ENCODE data around the gene SMIM10. TPM values are rescaled to one million over a fixed set of nuclear protein-coding genes. Genes with fewer than 3 reads are reported as not detected.
"Not testable (repeated sequence)": the region's sequence is repeated elsewhere in the genome, so short reads cannot be mapped to it uniquely, and the experiment has no call there.

SMIM10 gene
- total and polyA plus RNA-seq, 2 donors (not counting 1 experiment from before 2014, with no cell fraction given) = 10.2 to 12.6 TPM

DNA sequence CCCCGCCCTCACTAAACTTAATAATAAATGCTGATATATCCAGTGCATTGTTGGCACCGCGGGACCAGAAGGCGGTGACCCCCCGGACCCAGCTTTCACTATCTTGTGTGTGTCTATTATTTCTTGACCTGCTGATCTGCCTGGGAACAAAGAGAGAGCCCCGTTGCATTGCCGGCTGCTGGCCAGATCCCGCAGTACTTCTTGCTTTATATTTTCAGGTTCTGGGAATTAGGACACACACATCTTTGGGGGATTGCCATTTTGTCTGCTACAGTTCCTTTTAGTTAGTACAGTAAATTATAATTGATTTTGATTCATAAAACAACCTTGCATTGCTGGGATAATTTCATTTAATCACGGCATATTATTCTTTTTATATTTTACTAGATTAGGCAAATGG, 33.7 kb downstream of the SMIM10 start:
- TF ChIP-seq, protein P1, sequence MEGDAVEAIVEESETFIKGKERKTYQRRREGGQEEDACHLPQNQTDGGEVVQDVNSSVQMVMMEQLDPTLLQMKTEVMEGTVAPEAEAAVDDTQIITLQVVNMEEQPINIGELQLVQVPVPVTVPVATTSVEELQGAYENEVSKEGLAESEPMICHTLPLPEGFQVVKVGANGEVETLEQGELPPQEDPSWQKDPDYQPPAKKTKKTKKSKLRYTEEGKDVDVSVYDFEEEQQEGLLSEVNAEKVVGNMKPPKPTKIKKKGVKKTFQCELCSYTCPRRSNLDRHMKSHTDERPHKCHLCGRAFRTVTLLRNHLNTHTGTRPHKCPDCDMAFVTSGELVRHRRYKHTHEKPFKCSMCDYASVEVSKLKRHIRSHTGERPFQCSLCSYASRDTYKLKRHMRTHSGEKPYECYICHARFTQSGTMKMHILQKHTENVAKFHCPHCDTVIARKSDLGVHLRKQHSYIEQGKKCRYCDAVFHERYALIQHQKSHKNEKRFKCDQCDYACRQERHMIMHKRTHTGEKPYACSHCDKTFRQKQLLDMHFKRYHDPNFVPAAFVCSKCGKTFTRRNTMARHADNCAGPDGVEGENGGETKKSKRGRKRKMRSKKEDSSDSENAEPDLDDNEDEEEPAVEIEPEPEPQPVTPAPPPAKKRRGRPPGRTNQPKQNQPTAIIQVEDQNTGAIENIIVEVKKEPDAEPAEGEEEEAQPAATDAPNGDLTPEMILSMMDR (conservative IDR thresholded peaks at IDR 0.05 in 1 of 2, IDR thresholded peaks at IDR 0.05 in 1 of 2; ENCODE audit: low read depth in 1 of 2, low read length in 2 of 2) = no peak
- no peak for TF ChIP-seq EZH2 (IDR thresholded peaks at IDR 0.05; ENCODE audit: low read length, missing control alignments)
- no peak overlapping the region for H3K4me2 ChIP-seq (ENCODE audit: extremely low read depth, insufficient read depth, low read length)
- H3K36me3 ChIP-seq (ENCODE audit: control insufficient read depth, insufficient read depth, low read length) = no peaks in the 10 kb centered on the region
- H3K27me3 ChIP-seq (ENCODE audit: control insufficient read depth, insufficient read depth, low read length) = no peaks in the 10 kb centered on the region
- no peak overlapping the region for H3K4me3 ChIP-seq (replicated peaks in 1 of 4; ENCODE audit: control extremely low read depth in 1 of 4, insufficient read depth in 1 of 4, low read depth in 3 of 4, low read length in 4 of 4)
- no peak overlapping the region for H3K27ac ChIP-seq (ENCODE audit: insufficient read depth, low read length)
- no peak for DNase-seq (ENCODE audit: low read depth in 2 of 2)
- no peak overlapping the region for H3K9ac ChIP-seq (ENCODE audit: insufficient read depth, low read length)
- no peaks in the 10 kb centered on the region for H3K9me3 ChIP-seq (ENCODE audit: control insufficient read depth, insufficient read depth, low read depth, low read length)
- H3K4me1 ChIP-seq (ENCODE audit: control insufficient read depth, extremely low read depth, insufficient read depth, low read length) = no peaks in the 10 kb centered on the region
- no peaks in the 10 kb centered on the region for H4K20me1 ChIP-seq (ENCODE audit: control insufficient read depth, extremely low read depth, insufficient read depth, low read length)
- no peaks in the 10 kb centered on the region for H3K79me2 ChIP-seq (ENCODE audit: control insufficient read depth, insufficient read depth, low read length)
- H2AFZ ChIP-seq (ENCODE audit: low read length) = no peak overlapping the region

DNA sequence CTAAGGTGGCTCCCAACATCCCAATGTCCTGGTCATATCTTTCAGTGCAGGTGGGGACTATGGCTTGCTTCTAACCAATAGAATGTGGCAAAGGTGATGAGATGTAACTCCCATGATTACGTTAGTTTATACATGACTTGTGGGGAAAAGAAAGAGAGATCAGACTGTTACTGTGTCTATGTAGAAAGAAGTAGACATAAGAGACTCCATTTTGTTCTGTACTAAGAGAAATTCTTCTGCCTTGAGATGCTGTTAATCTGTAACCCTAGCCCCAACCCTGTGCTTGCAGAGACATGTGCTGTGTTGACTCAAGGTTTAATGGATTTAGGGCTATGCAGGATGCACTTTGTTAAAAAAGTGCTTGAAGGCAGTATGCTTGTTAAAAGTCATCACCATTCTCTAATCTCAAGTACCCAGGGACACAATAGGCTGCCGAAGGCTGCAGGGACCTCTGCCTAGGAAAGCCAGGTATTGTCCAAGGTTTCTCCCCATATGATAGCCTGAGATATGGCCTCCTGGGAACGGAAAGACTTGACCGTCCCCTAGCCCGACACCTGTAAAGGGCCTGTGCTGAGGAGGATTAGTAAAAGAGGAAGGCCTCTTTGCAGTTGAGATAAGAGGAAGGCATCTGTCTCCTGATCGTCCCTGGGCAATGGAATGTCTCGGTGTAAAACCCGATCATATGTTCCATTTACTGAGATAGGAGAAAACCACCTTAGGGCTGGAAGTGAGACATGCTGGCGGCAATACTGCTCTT, 39.6 kb downstream of the SMIM10 start:
- not testable (repeated sequence) for H3K36me3 ChIP-seq (ENCODE audit: control insufficient read depth, insufficient read depth, low read length); H3K4me1 ChIP-seq (ENCODE audit: control insufficient read depth, extremely low read depth, insufficient read depth, low read length); H2AFZ ChIP-seq (ENCODE audit: low read length); H3K9ac ChIP-seq (ENCODE audit: insufficient read depth, low read length); H3K9me3 ChIP-seq (ENCODE audit: control insufficient read depth, insufficient read depth, low read depth, low read length); H3K4me2 ChIP-seq (ENCODE audit: extremely low read depth, insufficient read depth, low read length); DNase-seq (ENCODE audit: low read depth in 2 of 2); H3K27me3 ChIP-seq (ENCODE audit: control insufficient read depth, insufficient read depth, low read length); H3K27ac ChIP-seq (ENCODE audit: insufficient read depth, low read length); H3K4me3 ChIP-seq (replicated peaks in 1 of 4; ENCODE audit: control extremely low read depth in 1 of 4, insufficient read depth in 1 of 4, low read depth in 3 of 4, low read length in 4 of 4); H4K20me1 ChIP-seq (ENCODE audit: control insufficient read depth, extremely low read depth, insufficient read depth, low read length)
- H3K79me2 ChIP-seq (ENCODE audit: control insufficient read depth, insufficient read depth, low read length) = peaks cover 15% of the 10 kb centered on the region

DNA sequence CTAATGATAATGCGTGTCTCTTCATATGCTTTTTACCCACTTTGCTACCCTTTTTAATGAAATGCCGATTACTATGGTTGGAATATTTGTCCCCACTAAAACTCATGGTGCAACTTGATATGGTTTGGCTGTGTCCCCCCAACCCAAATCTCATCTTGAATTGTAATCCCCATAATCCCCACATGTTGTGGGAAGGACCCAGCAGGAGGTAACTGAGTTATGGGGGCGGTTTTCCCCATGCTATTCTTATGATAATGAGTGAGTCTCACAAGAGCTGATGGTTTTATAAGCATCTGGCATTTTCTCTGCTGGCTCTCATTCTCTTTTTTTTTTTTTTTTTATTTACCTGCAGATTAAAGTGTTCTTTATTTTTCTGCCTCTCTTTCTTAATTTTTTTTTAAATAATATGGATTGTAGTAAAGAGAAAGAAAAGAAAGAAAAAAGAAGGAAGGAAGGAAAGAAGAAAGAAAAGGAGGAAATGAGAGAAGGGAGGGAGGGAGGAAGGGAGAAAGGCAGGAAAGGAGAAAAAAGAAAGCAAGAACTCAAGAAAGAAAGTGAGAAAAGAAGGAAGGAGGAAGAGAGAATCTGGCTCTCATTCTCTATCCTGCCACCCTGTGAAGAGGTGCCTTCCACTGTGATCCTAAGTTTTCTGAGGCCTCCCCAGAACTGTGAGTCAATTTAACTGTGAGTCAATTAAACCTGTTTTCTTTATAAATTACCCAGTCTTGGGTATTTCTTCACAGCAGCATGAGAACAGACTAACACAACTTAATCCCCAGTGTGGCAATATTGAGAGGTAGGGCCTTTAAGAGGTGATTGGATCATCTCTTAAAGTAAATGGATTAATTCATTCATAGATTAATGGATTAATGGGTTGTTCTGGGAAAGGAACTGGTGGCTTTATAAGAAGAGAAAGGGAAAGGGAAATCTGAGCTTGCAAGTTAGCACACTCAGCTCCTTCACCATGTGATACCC, 50.6 kb downstream of the SMIM10 start:
- not testable (repeated sequence) for H3K9ac ChIP-seq (ENCODE audit: insufficient read depth, low read length); H3K27ac ChIP-seq (ENCODE audit: insufficient read depth, low read length); H3K9me3 ChIP-seq (ENCODE audit: control insufficient read depth, insufficient read depth, low read depth, low read length); DNase-seq (ENCODE audit: low read depth in 2 of 2); H3K79me2 ChIP-seq (ENCODE audit: control insufficient read depth, insufficient read depth, low read length); H2AFZ ChIP-seq (ENCODE audit: low read length); H3K4me2 ChIP-seq (ENCODE audit: extremely low read depth, insufficient read depth, low read length); H3K4me1 ChIP-seq (ENCODE audit: control insufficient read depth, extremely low read depth, insufficient read depth, low read length); H3K4me3 ChIP-seq (replicated peaks in 1 of 4; ENCODE audit: control extremely low read depth in 1 of 4, insufficient read depth in 1 of 4, low read depth in 3 of 4, low read length in 4 of 4); H3K27me3 ChIP-seq (ENCODE audit: control insufficient read depth, insufficient read depth, low read length); H4K20me1 ChIP-seq (ENCODE audit: control insufficient read depth, extremely low read depth, insufficient read depth, low read length); H3K36me3 ChIP-seq (ENCODE audit: control insufficient read depth, insufficient read depth, low read length)

Other genes starting within 250 kb of the SMIM10 start
- 9.0 and 16.8 TPM in 2 replicates for gene PABIR2, start 193.8 kb upstream of the SMIM10 start, total RNA-seq
- 18.8 and 27.2 TPM in 2 replicates for gene PABIR2, start 193.8 kb upstream of the SMIM10 start, polyA plus RNA-seq
- 59.1 and 71.7 TPM in 2 replicates for gene MOSPD1, start 75.7 kb upstream of the SMIM10 start, total RNA-seq
- gene MOSPD1, start 75.7 kb upstream of the SMIM10 start, polyA plus RNA-seq = 54.5 and 66.0 TPM in 2 replicates
- gene RTL8B, start 31.6 kb downstream of the SMIM10 start, total RNA-seq = 3.9 and 5.8 TPM in 2 replicates
- gene RTL8B, start 31.6 kb downstream of the SMIM10 start, polyA plus RNA-seq = 16.8 and 17.1 TPM in 2 replicates
- gene RTL8C, start 41.4 kb downstream of the SMIM10 start, total RNA-seq = 24.7 and 48.9 TPM in 2 replicates
- 148 and 150 TPM in 2 replicates for gene RTL8C, start 41.4 kb downstream of the SMIM10 start, polyA plus RNA-seq
- 3.1 and 8.3 TPM in 2 replicates for gene RTL8A, start 61.1 kb downstream of the SMIM10 start, total RNA-seq
- gene RTL8A, start 61.1 kb downstream of the SMIM10 start, polyA plus RNA-seq = 57.6 and 68.5 TPM in 2 replicates
- gene SMIM10L2B, start 107.7 kb downstream of the SMIM10 start, total RNA-seq = 1.5 and 2.5 TPM in 2 replicates
- 0.77 and 1.4 TPM in 2 replicates for gene SMIM10L2B, start 107.7 kb downstream of the SMIM10 start, polyA plus RNA-seq
- not detected in 2 replicates for gene ETDB, start 129.5 kb downstream of the SMIM10 start, total RNA-seq
- not detected in 2 replicates for gene ETDB, start 129.5 kb downstream of the SMIM10 start, polyA plus RNA-seq
- gene CT55, start 180.4 kb downstream of the SMIM10 start, total RNA-seq = not detected in 2 replicates
- not detected in 2 replicates for gene CT55, start 180.4 kb downstream of the SMIM10 start, polyA plus RNA-seq